NCI-H2029 treated with DMSO at 0.1 percent for 48 hours (cell line): ENCODE data around the gene ETF1.
"Not testable (repeated sequence)": the region's sequence is repeated elsewhere in the genome, so short reads cannot be mapped to it uniquely, and the experiment has no call there.

Source experiments
- DNase-seq: peaks from one replicate; lab custom pipeline; 2025; lab: John Stamatoyannopoulos, UW

The ETF1 gene

DNA sequence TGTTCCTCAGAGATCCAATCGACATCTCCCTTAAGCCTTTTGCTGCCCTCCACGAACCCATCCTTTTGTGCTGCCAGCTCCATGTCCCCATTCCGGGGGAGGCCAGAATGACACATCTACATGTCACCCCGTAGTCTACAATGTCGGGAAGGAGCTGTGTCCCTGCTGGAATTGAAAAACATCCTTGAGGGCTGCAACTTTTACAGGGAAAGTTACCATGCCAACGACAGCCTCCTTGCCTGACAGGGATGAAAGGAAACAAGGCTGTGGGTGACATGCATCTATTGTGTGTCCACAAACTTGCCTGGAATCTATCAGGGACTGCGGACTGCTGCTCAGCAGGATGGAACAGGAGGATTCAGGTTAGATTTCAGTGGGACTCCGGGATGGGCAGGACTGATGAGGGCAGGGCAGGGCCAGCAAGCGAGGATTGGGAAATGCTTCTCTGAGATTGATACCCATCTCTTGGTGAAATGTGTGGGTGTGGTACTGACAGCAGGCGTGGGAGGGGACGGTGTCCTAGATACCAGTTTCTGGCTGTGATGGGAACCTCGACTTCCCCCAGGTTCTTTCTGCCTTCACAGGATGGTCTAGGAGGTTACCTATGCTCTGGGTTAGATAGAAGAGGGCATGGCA is 52.3 kb downstream of the ETF1 start:
- DNase-seq, result no peak

DNA sequence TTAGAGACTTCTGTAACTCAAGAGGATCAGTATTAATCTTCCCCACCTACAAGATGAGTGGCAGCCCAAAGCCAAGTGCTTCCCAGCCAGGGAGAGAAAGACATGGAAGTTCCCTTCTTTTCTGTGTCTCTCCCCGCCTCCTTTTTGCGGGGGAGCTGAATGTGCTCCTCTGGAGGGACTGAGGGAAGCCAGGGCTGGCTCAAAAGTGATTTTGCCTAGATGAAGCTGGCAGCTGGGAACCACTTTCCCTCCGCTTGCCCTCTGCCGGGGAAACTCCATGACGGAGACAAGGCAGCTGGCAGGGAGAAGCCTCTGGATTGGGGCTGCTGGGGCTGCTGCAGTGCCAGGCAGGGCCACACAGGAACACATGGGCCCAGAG is 53.4 kb downstream of the ETF1 start:
- no peak for DNase-seq

DNA sequence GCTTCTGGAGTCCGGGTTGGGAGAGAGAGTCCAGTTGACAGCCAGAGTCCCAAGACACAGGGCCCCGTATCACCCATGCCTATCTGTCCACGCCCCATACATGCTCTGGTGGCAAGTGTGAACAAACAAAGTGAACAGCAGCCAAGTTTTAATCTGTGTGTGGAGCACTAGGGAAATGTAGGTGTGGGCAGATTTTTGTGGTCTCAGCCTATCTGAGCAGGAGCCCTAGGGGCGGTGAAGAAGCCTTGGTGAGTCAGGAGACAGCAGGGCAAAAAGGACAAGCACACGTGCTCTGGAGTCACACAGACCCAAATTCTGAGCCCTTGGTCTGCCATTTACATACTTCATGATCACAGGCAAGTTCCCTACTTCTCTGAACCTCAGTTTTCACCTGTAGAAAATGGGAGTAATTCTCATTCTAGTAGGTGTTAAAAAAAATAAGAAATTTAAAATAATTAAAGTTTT is 54.5 kb downstream of the ETF1 start:
- DNase-seq, result no peak

DNA sequence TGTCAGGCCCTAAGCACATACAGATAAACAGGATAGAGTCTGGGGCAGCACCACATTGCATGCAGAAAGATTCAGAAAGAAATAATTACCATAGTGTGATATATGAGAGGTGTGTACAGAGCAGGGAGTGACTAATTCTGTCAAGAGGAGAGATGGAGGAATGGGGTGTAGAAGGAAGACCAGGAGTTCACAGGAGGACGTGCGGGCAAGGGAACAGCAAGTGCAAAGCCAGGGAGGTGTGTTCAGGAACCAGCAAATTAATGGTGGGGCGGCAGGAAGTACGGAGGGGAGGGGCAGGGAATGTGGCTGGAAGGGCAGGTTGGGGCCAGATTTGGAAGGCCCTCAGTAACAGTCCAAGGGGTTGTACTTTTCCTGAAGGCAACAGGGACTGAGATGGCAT is 60.4 kb downstream of the ETF1 start:
- no peak for DNase-seq

DNA sequence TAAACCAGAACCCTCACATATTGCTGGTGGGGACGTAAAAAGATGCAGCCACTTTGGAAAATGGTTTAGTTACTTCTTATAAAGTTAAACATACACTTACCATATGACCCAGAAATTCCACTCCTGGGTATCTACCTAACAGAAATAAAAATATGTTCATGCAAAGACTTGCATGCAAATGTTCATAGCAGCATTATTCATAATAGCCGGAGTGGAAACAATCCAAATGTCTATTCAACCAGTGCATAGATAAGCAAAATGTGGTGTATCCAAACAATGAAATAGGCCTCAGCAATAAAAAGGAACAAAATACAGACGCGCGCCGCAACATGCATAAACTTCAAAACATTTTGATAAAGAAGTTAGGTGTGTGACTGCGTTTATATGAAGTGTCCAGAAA is 66.1 kb downstream of the ETF1 start:
- no peak for DNase-seq

DNA sequence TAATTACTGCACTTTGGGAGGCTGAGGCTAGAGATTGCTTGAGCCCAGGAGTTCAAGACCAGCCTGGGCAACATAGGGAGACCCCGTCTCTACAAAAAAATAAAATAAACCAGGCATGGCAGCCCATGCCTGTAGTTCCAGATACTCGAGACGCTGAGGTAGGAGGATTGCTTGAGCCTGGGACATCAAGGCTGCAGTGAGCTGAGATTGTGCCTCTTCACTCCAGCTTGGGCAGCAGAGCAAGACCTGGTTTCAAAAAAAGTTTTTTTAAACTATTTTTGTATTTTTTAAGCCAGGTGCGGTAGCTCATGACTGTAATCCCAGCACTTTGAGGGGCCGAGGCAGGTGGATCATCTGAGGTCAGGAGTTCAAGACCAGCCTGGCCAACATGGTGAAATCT is 69.9 kb downstream of the ETF1 start:
- not testable (repeated sequence) for DNase-seq

DNA sequence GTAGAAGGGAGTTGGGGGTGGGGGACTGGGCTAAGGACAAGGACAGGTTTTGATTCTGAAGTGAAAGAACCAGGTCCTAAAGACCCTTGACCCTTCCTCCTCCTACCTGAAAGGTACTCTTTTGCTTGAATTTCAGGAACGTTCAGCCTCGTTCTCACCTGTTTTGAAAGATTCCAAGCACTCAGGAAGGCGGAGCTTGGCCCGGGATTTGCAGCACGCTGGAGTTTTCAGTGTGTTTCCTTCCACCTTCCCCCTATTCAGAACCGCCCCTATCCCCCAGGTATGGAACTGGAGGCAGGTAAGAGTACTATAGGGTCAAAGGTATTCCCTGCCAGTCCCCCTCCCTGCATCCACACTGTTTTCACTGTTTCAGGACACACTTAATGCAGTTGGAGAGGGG is 70.7 kb downstream of the ETF1 start:
- no peak for DNase-seq

DNA sequence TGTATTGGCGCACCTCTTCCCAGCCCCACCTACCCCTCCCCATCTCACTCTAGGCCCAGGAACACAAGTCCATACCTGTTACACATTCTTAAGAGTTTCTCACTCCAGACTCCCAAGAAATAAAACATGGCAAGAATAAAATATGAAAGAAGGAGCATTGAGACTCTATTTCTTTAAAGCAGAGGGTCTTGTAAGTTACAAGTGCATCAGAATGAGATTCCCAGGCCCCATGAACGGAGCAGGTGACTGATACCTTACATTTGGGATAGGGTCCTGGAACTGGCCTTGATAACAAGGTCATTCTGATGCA is 72.0 kb downstream of the ETF1 start:
- DNase-seq, result no peak

DNA sequence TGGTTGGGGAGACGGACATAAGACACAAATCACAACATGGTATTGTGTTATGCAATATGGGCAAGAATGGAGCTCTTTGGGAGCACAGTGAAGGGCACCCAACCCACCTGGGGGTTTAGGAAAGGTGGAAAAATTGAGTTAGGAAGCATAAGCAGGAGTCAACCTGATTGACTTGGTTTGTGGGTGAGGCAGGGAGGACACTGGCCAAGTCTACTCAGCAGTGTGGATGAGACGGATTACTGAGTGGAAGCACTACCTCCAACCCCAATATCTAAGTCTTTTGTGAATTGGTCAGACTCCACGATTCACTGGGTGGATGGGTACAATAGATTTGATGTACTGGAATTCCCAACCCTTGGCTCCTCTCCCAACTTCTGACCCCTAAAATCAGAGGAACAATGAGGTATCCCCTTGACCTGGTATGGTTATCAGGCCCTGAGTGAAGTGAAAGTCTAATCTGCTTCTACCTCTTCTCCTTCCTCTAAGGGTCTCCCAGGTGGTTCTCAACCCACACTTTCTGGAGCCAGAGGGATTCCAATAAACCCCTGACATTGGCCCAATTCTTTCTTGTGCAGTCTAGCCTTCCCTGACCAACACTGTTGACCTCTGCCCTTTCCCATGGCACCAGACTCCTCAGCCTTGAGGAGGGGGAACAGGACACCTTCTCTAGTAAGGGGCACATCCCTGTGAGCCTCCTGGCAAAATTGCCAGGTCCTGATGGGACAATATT is 72.5 kb downstream of the ETF1 start:
- DNase-seq, result no peak

DNA sequence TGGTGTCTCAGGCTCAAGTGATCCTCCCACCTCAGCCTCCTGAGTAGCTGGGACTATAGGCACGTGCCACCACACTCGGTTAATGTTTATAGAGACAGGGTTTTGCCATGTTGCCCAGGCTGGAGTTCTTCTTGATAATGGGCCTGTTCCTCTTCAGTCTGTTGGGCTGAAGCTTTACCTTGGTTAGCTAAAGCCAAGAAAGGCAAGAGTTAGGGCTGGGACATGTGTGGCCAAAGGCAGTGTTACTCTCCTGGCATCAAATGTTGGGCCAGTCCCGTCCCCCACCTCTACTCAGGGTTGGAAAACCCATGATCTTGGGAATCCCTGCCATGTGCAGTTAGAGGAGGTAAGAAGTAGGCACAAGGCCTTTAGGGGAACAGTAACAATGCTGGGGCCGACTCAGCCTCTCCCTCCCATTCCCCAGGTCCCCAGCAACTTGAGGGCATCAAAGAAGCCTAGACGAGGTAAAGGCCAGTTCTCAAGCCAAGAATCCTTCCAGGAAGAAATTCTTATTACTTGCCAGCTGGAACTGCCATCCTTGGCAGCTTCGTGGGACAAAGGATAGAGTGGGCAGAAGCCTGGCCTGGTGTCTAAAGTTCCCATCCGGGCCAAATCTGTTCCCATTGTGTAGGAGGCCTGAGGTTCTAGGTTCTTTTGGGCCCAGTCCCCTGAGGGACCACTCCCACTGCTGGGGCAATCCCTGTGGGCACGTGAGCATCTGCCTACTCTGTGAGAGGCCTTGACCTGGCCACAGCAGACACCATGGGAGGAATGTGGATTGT is 73.3 kb downstream of the ETF1 start:
- no peak for DNase-seq

DNA sequence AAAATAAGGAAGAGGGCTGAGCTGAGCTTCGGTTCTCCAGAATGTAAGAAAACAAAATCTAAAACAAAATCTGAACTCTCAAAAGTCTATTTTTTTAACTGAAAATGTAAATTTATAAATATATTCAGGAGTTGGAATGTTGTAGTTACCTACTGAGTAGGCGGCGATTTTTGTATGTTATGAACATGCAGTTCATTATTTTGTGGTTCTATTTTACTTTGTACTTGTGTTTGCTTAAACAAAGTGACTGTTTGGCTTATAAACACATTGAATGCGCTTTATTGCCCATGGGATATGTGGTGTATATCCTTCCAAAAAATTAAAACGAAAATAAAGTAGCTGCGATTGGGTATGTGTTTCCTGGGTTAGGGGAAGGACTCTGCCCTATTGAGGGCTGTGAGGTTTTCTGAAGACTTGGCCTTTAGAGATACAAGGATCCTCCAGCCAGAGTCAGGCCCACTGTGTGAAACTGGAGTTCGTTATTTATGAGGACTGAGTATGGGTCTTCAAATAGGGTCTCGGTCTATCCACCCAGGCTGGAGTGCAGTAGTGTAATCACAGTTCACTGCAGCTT is 74.0 kb downstream of the ETF1 start:
- DNase-seq, result no peak

DNA sequence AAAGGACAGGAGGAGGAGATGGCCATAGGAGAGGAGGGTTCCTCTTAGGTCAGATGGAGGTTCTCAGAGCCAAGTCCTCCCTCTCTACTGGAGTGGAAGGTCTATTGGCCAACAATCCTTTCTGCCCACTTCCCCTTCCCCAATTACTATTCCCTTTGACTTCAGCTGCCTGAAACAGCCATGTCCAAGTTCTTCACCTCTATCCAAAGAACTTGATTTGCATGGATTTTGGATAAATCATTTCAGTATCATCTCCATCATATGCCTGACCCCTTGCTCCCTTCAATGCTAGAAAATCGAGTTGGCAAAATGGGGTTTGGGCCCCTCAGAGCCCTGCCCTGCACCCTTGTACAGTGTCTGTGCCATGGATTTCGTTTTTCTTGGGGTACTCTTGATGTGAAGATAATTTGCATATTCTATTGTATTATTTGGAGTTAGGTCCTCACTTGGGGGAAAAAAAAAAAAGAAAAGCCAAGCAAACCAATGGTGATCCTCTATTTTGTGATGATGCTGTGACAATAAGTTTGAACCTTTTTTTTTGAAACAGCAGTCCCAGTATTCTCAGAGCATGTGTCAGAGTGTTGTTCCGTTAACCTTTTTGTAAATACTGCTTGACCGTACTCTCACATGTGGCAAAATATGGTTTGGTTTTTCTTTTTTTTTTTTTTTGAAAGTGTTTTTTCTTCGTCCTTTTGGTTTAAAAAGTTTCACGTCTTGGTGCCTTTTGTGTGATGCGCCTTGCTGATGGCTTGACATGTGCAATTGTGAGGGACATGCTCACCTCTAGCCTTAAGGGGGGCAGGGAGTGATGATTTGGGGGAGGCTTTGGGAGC is 74.7 kb downstream of the ETF1 start:
- DNase-seq, result no peak

DNA sequence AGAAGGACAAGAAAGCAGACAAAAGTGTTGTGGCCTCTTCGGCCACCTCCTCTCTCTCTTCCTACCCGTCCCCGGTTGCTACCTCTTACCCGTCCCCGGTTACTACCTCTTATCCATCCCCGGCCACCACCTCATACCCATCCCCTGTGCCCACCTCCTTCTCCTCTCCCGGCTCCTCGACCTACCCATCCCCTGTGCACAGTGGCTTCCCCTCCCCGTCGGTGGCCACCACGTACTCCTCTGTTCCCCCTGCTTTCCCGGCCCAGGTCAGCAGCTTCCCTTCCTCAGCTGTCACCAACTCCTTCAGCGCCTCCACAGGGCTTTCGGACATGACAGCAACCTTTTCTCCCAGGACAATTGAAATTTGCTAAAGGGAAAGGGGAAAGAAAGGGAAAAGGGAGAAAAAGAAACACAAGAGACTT is 75.3 kb downstream of the ETF1 start:
- DNase-seq, result no peak

DNA sequence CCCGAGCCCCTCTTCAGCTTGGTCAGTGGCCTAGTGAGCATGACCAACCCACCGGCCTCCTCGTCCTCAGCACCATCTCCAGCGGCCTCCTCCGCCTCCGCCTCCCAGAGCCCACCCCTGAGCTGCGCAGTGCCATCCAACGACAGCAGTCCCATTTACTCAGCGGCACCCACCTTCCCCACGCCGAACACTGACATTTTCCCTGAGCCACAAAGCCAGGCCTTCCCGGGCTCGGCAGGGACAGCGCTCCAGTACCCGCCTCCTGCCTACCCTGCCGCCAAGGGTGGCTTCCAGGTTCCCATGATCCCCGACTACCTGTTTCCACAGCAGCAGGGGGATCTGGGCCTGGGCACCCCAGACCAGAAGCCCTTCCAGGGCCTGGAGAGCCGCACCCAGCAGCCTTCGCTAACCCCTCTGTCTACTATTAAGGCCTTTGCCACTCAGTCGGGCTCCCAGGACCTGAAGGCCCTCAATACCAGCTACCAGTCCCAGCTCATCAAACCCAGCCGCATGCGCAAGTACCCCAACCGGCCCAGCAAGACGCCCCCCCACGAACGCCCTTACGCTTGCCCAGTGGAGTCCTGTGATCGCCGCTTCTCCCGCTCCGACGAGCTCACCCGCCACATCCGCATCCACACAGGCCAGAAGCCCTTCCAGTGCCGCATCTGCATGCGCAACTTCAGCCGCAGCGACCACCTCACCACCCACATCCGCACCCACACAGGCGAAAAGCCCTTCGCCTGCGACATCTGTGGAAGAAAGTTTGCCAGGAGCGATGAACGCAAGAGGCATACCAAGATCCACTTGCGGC is 75.9 kb downstream of the ETF1 start:
- DNase-seq, result no peak

DNA sequence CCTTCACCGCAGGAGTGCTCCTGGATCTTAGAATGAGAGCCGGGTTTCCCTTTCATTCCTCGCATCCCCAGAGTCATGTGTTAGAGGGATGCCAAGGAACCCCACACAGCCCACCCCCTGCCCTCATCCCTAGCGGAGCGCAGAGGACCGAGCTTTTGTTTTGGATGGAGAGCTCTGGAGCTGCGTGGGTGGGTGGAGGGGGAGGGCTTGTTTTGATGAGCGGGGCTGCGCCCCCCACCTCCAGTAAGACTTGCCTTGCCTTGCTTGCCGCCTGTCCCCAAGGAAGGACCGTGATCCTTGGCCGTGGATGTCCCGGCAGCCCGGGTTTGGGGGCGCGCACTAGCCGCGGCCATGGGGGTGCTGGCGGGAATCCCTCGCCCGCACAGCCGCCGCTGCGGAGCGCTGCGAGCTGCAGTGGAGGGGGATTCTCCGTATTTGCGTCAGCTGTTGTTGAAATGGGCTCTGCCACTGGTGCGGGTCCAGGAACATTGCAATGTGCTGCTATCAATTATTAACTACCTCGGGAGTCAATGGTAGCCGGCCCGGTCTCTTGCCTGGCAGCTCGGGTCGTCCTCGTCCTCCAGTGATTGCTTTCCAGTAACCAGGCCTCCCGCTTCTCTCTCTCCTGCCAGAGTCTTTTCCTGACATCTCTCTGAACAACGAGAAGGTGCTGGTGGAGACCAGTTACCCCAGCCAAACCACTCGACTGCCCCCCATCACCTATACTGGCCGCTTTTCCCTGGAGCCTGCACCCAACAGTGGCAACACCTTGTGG is 76.7 kb downstream of the ETF1 start:
- no peak for DNase-seq

DNA sequence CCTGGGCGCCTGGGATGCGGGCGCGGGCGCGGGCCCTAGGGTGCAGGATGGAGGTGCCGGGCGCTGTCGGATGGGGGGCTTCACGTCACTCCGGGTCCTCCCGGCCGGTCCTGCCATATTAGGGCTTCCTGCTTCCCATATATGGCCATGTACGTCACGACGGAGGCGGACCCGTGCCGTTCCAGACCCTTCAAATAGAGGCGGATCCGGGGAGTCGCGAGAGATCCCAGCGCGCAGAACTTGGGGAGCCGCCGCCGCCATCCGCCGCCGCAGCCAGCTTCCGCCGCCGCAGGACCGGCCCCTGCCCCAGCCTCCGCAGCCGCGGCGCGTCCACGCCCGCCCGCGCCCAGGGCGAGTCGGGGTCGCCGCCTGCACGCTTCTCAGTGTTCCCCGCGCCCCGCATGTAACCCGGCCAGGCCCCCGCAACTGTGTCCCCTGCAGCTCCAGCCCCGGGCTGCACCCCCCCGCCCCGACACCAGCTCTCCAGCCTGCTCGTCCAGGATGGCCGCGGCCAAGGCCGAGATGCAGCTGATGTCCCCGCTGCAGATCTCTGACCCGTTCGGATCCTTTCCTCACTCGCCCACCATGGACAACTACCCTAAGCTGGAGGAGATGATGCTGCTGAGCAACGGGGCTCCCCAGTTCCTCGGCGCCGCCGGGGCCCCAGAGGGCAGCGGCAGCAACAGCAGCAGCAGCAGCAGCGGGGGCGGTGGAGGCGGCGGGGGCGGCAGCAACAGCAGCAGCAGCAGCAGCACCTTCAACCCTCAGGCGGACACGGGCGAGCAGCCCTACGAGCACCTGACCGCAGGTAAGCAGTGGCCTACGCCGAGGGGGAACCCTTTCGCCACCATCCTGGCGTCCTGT is 77.5 kb downstream of the ETF1 start, which contains the start of gene EGR1:
Gene EGR1, plus strand, starts transcription at position 219 of the 864 bp plus-strand sequence. Its CDS starts 283 bp downstream, at position 502.
- DNase-seq, result peak; percentile 72

DNA sequence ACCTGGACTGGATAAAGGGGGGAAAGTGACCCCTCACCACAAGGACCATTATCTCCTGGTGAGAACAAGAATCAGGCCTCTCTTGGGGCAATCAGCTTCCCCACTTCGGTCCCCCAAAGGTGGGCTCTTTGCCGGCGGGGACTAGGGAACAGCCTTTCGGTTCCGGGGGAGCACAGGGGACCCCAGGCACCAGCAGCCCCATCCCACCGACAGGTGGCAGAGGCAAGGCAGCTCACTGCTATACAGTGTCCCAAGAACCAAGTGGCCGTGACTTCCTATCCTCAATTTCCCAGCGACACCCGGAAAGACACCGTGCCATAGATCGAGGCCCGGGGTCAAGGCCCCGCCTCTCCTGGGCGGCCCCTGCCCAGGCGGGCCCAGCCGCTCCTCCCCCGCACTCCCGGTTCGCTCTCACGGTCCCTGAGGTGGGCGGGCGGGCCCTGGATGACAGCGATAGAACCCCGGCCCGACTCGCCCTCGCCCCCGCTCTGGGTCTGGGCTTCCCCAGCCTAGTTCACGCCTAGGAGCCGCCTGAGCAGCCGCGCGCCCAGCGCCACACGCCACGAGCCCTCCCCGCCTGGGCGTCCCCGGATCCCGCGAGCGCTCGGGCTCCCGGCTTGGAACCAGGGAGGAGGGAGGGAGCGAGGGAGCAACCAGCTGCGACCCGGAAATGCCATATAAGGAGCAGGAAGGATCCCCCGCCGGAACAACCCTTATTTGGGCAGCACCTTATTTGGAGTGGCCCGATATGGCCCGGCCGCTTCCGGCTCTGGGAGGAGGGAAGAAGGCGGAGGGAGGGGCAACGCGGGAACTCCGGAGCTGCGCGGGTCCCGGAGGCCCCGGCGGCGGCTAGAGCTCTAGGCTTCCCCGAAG is 78.4 kb downstream of the ETF1 start:
- DNase-seq, result peak; percentile 93

DNA sequence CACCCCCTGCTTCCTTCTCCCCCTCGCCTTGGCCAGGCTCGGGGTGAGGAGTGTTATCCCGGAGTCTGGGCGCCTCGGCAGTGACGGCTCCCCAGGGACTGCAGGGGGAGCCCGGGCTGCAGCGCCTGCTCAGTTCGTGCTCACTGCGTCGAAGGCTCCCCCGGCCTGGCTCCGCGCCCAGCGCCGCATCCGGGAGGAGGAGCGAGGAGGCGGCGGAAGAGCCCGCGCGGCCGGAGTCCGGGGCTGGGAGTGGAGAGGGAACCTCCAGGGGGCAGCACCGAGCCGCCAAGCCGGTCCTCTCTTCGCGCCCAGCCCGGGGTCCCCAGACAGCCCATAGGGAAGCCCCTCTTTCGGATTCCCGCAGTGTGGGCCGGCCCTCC is 79.0 kb downstream of the ETF1 start:
- DNase-seq, result peak; percentile 50
